GM12878 (cell line): ENCODE measurements around the gene SLC13A4. TPM values are rescaled to one million over a fixed set of nuclear protein-coding genes. Genes with fewer than 3 reads are reported as not detected.

Source experiments
- ATF7 ChIP-seq: fragments of 450-650 bp; IDR thresholded peaks from 2 replicates; pipeline ENCODE4 v1.6.1; 2016; ENCODE audit warnings: low read depth, mild to moderate bottlenecking
- BCL11A ChIP-seq: IDR thresholded peaks from 2 replicates; pipeline ENCODE4 v1.6.1; 2011; ENCODE audit warnings: low read depth, low read length
- CBX3 ChIP-seq: fragments of 200-600 bp; sonication (generic); IDR thresholded peaks from 2 replicates; pipeline ENCODE4 v1.6.1; 2016; ENCODE audit warnings: low read depth, borderline replicate concordance
- DPF2 ChIP-seq: fragments of 450-650 bp; IDR thresholded peaks from 2 replicates; pipeline ENCODE4 v1.6.1; 2017; ENCODE audit warnings: mild to moderate bottlenecking
- EP300 ChIP-seq, 2 experiments: fragments of 150-350 bp in 1 of 2; IDR thresholded peaks; 2 replicates each; pipeline ENCODE4 v1.6.1; 2011 to 2012; ENCODE audit warnings: low read depth in 2 of 2, low read length in 2 of 2, borderline replicate concordance in 1 of 2, improper control_type of control experiment in 1 of 2, inconsistent platforms in 1 of 2; ENCODE audit not compliant: control insufficient read depth in 1 of 2
- ESRRA ChIP-seq: IDR thresholded peaks from 2 replicates; pipeline ENCODE4 v1.6.1; 2012; ENCODE audit warnings: mild to moderate bottlenecking, low read length, improper control_type of control experiment
- IRF4 ChIP-seq: IDR thresholded peaks from 2 replicates; pipeline ENCODE4 v1.6.1; 2011; ENCODE audit warnings: low read depth, low read length
- JUNB ChIP-seq: IDR thresholded peaks from 2 replicates; pipeline ENCODE4 v1.6.1; 2016; ENCODE audit warnings: antibody characterized with exemption, mild to moderate bottlenecking
- JUND ChIP-seq: IDR thresholded peaks from 2 replicates; pipeline ENCODE4 v1.6.1; 2012; ENCODE audit warnings: low read depth, mild to moderate bottlenecking, low read length, improper control_type of control experiment, moderate library complexity
- KAT2A ChIP-seq: conservative IDR thresholded peaks from 2 replicates; pipeline ENCODE4 v1.6.1; 2011; ENCODE audit warnings: low read depth, low read length; ENCODE audit not compliant: control insufficient read depth
- MYC ChIP-seq: IDR thresholded peaks from 2 replicates; pipeline ENCODE4 v1.6.1; 2011; ENCODE audit warnings: mild to moderate bottlenecking, low read length, moderate library complexity, inconsistent platforms; ENCODE audit not compliant: insufficient read depth, insufficient replicate concordance, insufficient read length, severe bottlenecking
- NR2C1 ChIP-seq: fragments of 450-650 bp; IDR thresholded peaks from 2 replicates; pipeline ENCODE4 v1.6.1; 2017; ENCODE audit warnings: antibody characterized with exemption, mild to moderate bottlenecking, moderate library complexity
- NR2C2 ChIP-seq: IDR thresholded peaks from 2 replicates; pipeline ENCODE4 v1.6.1; 2011; ENCODE audit warnings: borderline replicate concordance, low read depth; ENCODE audit not compliant: control insufficient read depth, insufficient read length
- NRF1 ChIP-seq: conservative IDR thresholded peaks from 2 replicates; pipeline ENCODE4 v1.6.1; 2011; ENCODE audit warnings: mild to moderate bottlenecking, low read depth, low read length, improper control_type of control experiment
- RFX5 ChIP-seq: IDR thresholded peaks from 2 replicates; pipeline ENCODE4 v1.6.1; 2011; ENCODE audit warnings: low read depth, low read length, improper control_type of control experiment
- SIX5 ChIP-seq: IDR thresholded peaks from 2 replicates; pipeline ENCODE4 v1.6.1; 2011; ENCODE audit warnings: mild to moderate bottlenecking, low read depth, low read length, moderate library complexity; ENCODE audit not compliant: severe bottlenecking
- SPI1 ChIP-seq: IDR thresholded peaks from 2 replicates; pipeline ENCODE4 v1.6.1; 2011; ENCODE audit warnings: low read depth, mild to moderate bottlenecking, low read length, moderate library complexity, borderline replicate concordance; ENCODE audit not compliant: insufficient read depth
- SREBF2 ChIP-seq: IDR thresholded peaks from 2 replicates; pipeline ENCODE4 v1.6.1; 2012; ENCODE audit warnings: mild to moderate bottlenecking, low read length
- STAT3 ChIP-seq: IDR thresholded peaks from 2 replicates; pipeline ENCODE4 v1.6.1; 2011; ENCODE audit warnings: low read depth, low read length, improper control_type of control experiment
- polyA plus RNA-seq, 11 experiments: library from polyadenylated mRNA; depleted of rRNA in 4 of 11; unstranded in 6 of 11; stranded (reverse) in 5 of 11; fragments of >200 nt; fragmentation: Nextera tagmentation in 4 of 11; fragmentation: Illumina TruSeq in 1 of 11; extraction: Ambion mirVana in 4 of 11; extraction: Trizol in 1 of 11; gene quantifications; 1 replicate in 1 of 11; 2 replicates in 10 of 11; pipeline versions ENCODE4 v1.2.1 to v1.2.3, GENCODE V29; 2011 to 2016; ENCODE audit warnings: inconsistent platforms in 2 of 11, missing spikeins in 2 of 11, low read depth in 1 of 11
- total RNA-seq, 4 experiments: library from RNA; depleted of rRNA in 3 of 4; stranded (reverse); fragments of >200 nt in 3 of 4; fragmentation: Illumina TruSeq in 1 of 4; extraction: Trizol in 1 of 4; gene quantifications; 2 replicates each; pipeline versions ENCODE4 v1.2.1 to v1.2.3, GENCODE V29; 2013 to 2021
- TF ChIP-seq, protein P1 (sequence below): fragments of 150-350 bp; IDR thresholded peaks from 2 replicates; pipeline ENCODE4 v1.6.1; 2014; ENCODE audit warnings: mild to moderate bottlenecking, low read depth, low read length
- TF ChIP-seq, protein P2 (sequence below): fragments of 450-650 bp; IDR thresholded peaks from 2 replicates; pipeline ENCODE4 v1.6.1; 2017; ENCODE audit warnings: antibody characterized with exemption, mild to moderate bottlenecking, moderate library complexity
- TF ChIP-seq, protein P3 (sequence below): IDR thresholded peaks from 2 replicates; pipeline ENCODE4 v1.6.1; 2011; ENCODE audit warnings: borderline replicate concordance, low read depth, mild to moderate bottlenecking, moderate library complexity, low read length; ENCODE audit not compliant: insufficient read depth, poor library complexity, severe bottlenecking
- TF ChIP-seq, protein P4 (sequence below): fragments of 450-650 bp; IDR thresholded peaks from 2 replicates; pipeline ENCODE4 v1.6.1; 2016; ENCODE audit warnings: mild to moderate bottlenecking

The SLC13A4 gene
- total and polyA plus RNA-seq, 10 of the 15 experiments (the other 5 are each of a cell fraction or from before 2014, with no cell fraction given) = 0.14 to 0.23 (median 0.20) TPM; not detected in 7

DNA sequence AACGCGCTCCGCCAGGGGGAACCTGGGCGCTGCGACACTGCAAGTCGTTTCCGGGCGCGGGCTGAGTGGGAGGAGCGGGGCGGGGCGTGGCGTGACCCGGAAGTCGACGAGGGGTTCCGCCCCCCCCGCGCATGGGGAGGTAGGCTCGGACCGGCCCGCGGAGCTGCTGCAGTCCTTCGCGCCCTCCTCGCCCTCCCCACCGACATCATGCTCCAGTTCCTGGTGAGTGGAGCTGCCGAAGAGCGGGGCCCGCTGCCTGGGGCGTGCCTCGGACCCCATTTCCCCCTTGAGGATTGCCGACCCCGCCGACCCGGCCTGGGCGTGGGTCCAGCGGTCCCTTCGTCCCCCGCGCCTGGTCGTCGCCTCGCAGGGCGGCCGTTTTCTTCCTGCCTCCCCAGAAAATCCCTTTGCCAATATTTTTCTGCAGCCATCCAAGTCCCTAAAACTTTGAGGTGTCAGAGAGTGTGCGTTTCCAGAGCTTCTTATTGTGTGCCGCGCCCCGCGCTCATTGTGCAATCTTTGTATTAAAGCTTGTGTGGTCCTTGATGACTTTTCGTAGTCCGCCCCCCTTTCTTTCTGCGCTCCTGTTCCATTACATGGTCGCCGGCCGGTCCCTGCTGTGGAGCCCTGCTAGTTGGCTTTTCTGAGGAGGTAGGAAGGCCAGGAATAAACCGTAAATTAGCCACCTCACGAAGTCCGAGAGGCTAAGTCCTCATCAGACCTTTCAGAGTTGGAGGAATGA is 65.4 kb downstream of the SLC13A4 start, which contains the start of gene STMP1 (continued):
- TF ChIP-seq, protein P1, sequence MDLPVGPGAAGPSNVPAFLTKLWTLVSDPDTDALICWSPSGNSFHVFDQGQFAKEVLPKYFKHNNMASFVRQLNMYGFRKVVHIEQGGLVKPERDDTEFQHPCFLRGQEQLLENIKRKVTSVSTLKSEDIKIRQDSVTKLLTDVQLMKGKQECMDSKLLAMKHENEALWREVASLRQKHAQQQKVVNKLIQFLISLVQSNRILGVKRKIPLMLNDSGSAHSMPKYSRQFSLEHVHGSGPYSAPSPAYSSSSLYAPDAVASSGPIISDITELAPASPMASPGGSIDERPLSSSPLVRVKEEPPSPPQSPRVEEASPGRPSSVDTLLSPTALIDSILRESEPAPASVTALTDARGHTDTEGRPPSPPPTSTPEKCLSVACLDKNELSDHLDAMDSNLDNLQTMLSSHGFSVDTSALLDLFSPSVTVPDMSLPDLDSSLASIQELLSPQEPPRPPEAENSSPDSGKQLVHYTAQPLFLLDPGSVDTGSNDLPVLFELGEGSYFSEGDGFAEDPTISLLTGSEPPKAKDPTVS = no peak
- no peak for TF ChIP-seq CBX3
- no peak for TF ChIP-seq SIX5
- no peak for TF ChIP-seq NR2C2
- TF ChIP-seq JUND = no peak
- no peak for TF ChIP-seq JUNB
- no peak for TF ChIP-seq RFX5
- 0 out of 2 replicates have a peak, but pooled peaks have one; percentile 1 for TF ChIP-seq SPI1
- TF ChIP-seq, protein P2, sequence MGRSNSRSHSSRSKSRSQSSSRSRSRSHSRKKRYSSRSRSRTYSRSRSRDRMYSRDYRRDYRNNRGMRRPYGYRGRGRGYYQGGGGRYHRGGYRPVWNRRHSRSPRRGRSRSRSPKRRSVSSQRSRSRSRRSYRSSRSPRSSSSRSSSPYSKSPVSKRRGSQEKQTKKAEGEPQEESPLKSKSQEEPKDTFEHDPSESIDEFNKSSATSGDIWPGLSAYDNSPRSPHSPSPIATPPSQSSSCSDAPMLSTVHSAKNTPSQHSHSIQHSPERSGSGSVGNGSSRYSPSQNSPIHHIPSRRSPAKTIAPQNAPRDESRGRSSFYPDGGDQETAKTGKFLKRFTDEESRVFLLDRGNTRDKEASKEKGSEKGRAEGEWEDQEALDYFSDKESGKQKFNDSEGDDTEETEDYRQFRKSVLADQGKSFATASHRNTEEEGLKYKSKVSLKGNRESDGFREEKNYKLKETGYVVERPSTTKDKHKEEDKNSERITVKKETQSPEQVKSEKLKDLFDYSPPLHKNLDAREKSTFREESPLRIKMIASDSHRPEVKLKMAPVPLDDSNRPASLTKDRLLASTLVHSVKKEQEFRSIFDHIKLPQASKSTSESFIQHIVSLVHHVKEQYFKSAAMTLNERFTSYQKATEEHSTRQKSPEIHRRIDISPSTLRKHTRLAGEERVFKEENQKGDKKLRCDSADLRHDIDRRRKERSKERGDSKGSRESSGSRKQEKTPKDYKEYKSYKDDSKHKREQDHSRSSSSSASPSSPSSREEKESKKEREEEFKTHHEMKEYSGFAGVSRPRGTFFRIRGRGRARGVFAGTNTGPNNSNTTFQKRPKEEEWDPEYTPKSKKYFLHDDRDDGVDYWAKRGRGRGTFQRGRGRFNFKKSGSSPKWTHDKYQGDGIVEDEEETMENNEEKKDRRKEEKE = no peak
- TF ChIP-seq ESRRA = no peak; the same call in 1 of the 2 replicates
- TF ChIP-seq STAT3 = no peak
- no peak for TF ChIP-seq ATF7
- TF ChIP-seq, protein P3, sequence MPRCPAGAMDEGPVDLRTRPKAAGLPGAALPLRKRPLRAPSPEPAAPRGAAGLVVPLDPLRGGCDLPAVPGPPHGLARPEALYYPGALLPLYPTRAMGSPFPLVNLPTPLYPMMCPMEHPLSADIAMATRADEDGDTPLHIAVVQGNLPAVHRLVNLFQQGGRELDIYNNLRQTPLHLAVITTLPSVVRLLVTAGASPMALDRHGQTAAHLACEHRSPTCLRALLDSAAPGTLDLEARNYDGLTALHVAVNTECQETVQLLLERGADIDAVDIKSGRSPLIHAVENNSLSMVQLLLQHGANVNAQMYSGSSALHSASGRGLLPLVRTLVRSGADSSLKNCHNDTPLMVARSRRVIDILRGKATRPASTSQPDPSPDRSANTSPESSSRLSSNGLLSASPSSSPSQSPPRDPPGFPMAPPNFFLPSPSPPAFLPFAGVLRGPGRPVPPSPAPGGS = no peak
- TF ChIP-seq KAT2A = no peak
- TF ChIP-seq DPF2 = peak; percentile 69; the same call in 1 of the 2 replicates
- TF ChIP-seq SREBF2 = no peak
- 0 out of 4 replicates have a peak, but pooled peaks of 1 of the 2 experiments have one; percentile 22 for TF ChIP-seq EP300 (IDR thresholded peaks at IDR 0.05; ENCODE audit: borderline replicate concordance in 1 of 2, control insufficient read depth in 1 of 2, low read depth in 2 of 2, low read length in 2 of 2)
- peak; percentile 96 for TF ChIP-seq NR2C1
- TF ChIP-seq, protein P4, sequence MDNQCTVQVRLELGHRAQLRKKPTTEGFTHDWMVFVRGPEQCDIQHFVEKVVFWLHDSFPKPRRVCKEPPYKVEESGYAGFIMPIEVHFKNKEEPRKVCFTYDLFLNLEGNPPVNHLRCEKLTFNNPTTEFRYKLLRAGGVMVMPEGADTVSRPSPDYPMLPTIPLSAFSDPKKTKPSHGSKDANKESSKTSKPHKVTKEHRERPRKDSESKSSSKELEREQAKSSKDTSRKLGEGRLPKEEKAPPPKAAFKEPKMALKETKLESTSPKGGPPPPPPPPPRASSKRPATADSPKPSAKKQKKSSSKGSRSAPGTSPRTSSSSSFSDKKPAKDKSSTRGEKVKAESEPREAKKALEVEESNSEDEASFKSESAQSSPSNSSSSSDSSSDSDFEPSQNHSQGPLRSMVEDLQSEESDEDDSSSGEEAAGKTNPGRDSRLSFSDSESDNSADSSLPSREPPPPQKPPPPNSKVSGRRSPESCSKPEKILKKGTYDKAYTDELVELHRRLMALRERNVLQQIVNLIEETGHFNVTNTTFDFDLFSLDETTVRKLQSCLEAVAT = no peak
- TF ChIP-seq BCL11A = no peak
- no peak for TF ChIP-seq NRF1
- TF ChIP-seq MYC = no peak
- no peak for TF ChIP-seq IRF4
